ENCODE measurements around the gene TRIML1. TPM values are rescaled to one million over a fixed set of nuclear protein-coding genes. Genes with fewer than 3 reads are reported as not detected.

The TRIML1 gene
- total RNA-seq, 1 experiment from 2014 or later, result not detected

DNA sequence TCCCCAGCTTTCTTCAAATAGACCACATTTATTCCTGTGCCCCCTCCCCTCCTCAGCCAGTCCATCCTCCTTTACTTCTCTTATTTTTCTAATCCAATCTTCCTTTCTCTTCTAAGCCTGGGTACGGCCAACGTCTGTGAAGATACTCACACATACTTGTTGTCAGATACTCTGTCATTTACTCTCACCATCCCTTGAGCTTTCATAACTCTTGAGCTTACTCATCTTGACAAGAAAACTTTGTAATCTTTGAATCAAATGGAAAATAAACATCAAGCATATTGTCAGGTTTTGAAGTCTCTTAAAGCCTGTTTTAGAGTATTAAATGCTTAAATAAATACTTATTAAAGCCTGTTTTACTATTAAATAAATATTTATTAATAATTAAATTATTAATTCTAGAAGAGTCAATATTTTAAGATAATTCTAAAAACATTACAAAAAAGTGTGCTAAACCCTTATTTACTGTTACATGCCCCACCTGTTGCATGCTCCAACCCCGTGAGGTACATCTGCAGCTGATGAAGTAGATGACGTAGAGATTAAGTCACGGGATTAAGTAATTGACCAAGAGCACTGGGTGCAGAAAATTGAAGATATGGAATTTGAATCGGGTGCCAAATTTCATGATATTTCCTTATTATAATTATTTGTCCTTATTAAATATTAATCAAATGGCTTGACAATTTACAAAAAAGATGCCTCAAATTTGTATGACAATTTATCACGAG, 28.3 kb upstream of the TRIML1 start:
- ATAC-seq, result no peak
- Histone ChIP-seq H3K4me3 (ENCODE audit: low read depth in 2 of 2, low read length in 2 of 2) (no peak overlapping the region), H3K4me1 (ENCODE audit: control insufficient read depth, insufficient read depth, low read length) (no peaks in the 10 kb centered on the region), H3K27ac (ENCODE audit: low read length) (no peak overlapping the region), H3K36me3 (ENCODE audit: control insufficient read depth, insufficient read depth, low read length) (no peaks in the 10 kb centered on the region), H3K27me3 (ENCODE audit: control insufficient read depth, insufficient read depth, low read length) (no peaks in the 10 kb centered on the region), H3K9me3 (ENCODE audit: control insufficient read depth, insufficient read depth, low read depth, low read length) (no peaks in the 10 kb centered on the region)
- ChIA-PET POLR2A (no interaction called here), CTCF (no interaction called here)
- no peak for DNase-seq (ENCODE audit: low read depth, low spot score)
- TF ChIP-seq POLR2AphosphoS5 (IDR thresholded peaks at IDR 0.05; ENCODE audit: low read depth, low read length), result no peak
- no peak for TF ChIP-seq SIN3A (IDR thresholded peaks at IDR 0.05; ENCODE audit: borderline replicate concordance, insufficient read depth, low read depth, low read length)
- no peak for TF ChIP-seq REST (IDR thresholded peaks at IDR 0.05; ENCODE audit: insufficient read depth in 1 of 2, low read depth in 2 of 2, low read length in 1 of 2)
- TF ChIP-seq CTCF (IDR thresholded peaks at IDR 0.05), result no peak
- TF ChIP-seq TCF7L2 (IDR thresholded peaks at IDR 0.05; ENCODE audit: low read depth, low read length), result no peak
- intact Hi-C loops (cut with micrococcal nuclease; ENCODE audit: unreplicated experiment), result no loop called here
- BruUV-seq (replicated peaks), result no TSS peak
- in situ Hi-C loops (cut with HindIII; ENCODE audit: low pct_unique_long_range_greater_than_20kb, low sequenced_read_pairs), result no loop called here

GRCh38 chr4:188111955-188112354, 27.3 kb upstream of the TRIML1 start:
- CTCF ChIA-PET, result no interaction called here
- DNase-seq (ENCODE audit: low read depth, low spot score), result no peak
- no peaks in the 10 kb centered on the region for H3K9me3 ChIP-seq (ENCODE audit: control insufficient read depth, insufficient read depth, low read depth, low read length)

More at GRCh38 chr4:188111955-188112354, 27.3 kb upstream of the TRIML1 start:
- no TSS peak for BruUV-seq (replicated peaks)
- H3K4me1 ChIP-seq (ENCODE audit: control insufficient read depth, insufficient read depth, low read length), result no peaks in the 10 kb centered on the region
- no peaks in the 10 kb centered on the region for H3K27me3 ChIP-seq (ENCODE audit: control insufficient read depth, insufficient read depth, low read length)
- TF ChIP-seq CTCF (IDR thresholded peaks at IDR 0.05), result no peak
- no peak for TF ChIP-seq SIN3A (IDR thresholded peaks at IDR 0.05; ENCODE audit: borderline replicate concordance, insufficient read depth, low read depth, low read length)
- no peak for TF ChIP-seq TCF7L2 (IDR thresholded peaks at IDR 0.05; ENCODE audit: low read depth, low read length)
- no peak for TF ChIP-seq REST (IDR thresholded peaks at IDR 0.05; ENCODE audit: insufficient read depth in 1 of 2, low read depth in 2 of 2, low read length in 1 of 2)
- TF ChIP-seq POLR2AphosphoS5 (IDR thresholded peaks at IDR 0.05; ENCODE audit: low read depth, low read length), result no peak
- intact Hi-C loops (cut with micrococcal nuclease; ENCODE audit: unreplicated experiment) (no loop called here), in situ Hi-C loops (cut with HindIII; ENCODE audit: low pct_unique_long_range_greater_than_20kb, low sequenced_read_pairs) (no loop called here)
- POLR2A ChIA-PET, result no interaction called here
- H3K27ac ChIP-seq (ENCODE audit: low read length), result no peak overlapping the region
- no peak overlapping the region for H3K4me3 ChIP-seq (ENCODE audit: low read depth in 2 of 2, low read length in 2 of 2)
- no peak for ATAC-seq
- no peaks in the 10 kb centered on the region for H3K36me3 ChIP-seq (ENCODE audit: control insufficient read depth, insufficient read depth, low read length)
